GM21786 (cell line): Measurements from ENCODE around the gene MPRIP.
"Not testable (repeated sequence)": the region's sequence is repeated elsewhere in the genome, so short reads cannot be mapped to it uniquely, and the experiment has no call there.

Experiments
- ATAC-seq: cut with Tn5 transposase; IDR thresholded peaks from one replicate; pipeline ENCODE4 v1.9.1; 2021; ENCODE audit not compliant: unreplicated experiment

The MPRIP gene

GRCh38 chr17:17180741-17181525 is 138.7 kb downstream of the MPRIP start:
- ATAC-seq: no peak

DNA sequence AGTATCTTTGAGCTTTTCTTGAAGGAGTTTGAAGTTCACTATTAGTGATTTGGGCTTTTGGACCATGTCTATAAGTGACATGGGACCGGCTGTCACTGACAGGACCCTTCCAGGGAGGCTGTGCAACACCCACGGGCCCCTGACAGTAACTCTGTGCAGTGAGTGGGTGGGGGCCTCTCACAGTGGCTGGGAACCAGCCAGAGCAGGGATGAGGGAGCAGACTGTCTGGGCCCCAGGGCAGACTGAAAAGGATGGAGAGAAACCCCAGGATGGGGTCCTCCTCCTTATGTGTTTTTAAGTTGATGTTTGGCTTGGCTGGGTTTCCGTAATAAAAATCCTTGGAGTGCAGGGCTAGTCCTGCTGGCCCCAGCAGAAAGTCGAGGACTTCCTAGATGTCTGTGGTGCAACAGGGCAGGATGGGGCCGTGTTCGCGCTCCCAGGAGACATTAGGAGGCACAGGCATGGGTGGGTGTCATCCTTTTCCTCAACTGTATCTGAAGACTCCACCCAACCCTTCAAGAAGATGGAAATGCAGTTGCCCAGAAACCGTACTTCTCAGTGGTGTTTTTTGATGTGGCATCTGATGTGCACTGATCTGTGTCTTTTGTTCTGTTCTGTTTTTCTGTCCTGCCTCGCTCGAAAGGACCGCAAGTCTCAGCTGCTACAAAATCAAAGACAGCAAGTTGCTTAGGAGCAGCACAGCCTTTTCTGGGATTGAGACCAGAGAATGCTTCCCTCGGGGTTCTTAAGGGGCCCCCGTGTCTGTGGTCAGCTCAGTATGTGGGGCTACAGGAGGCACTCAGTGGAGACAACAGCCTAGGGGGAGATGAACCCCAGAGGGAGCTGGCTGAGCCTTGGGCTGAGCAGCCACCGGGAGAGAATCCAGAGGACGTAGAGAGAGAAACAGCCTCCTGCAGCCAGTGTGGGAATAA is 139.7 kb downstream of the MPRIP start:
- no peak for ATAC-seq

GRCh38 chr17:17182598-17183136 is 140.4 kb downstream of the MPRIP start:
- no peak for ATAC-seq

DNA sequence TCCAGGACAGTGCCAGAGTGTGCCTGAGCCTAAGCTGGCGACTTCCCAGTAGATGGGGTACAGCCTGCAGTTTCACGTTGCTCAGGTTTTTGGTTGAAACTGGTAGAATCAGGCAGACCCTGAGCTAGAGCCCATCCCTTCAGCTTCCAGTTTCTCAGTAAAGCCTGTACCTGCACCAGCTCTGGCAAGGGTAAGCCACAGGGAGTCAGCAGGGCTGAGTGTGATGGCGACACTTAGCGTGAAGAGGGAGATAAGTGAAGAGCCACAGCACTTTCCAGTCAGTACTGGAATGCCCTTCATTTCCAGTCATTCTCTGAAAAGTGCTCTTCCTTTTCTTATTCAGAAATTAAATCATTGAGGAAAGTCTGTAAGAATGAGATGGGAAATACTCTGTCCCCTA is 141.5 kb downstream of the MPRIP start:
- no peak for ATAC-seq

DNA sequence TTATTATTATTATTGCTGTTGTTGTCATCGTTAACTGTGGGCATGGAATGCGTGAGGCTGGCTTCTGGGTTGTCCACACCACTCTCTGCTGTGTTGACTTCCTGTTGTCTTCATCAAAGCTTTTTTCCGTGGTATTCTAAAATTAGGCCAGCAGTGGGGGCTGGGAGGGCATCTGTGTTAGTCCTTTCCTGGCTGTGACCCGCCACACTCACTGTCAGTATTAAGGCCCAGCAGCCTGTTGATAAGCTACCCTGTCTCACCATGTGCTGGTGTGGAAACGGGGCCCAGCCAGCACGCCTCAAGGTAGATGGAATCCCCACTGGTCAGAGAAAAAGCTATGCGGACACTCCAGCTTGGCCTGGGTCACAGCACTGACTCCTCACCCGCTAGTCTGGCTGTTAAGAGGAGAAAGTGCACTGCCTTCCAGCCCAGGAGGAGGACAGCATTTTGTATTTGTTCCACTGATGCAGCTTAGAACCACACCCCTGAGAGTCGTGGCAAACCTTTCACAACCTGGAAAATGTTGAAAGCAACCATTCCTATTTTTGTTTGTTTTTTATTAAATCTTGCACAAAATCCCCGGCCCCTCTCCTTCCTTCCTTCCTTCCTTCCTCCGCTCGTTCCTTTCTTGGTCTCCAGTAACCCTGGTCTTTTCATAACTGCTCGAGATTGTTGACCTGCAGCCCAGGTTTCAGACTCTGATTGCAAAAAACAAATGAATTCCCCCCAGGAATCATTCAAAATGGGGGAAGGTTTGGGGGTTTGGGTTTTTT is 142.9 kb downstream of the MPRIP start:
- not testable (repeated sequence) for ATAC-seq

GRCh38 chr17:17186051-17186450 is 143.8 kb downstream of the MPRIP start:
- ATAC-seq: no peak

DNA sequence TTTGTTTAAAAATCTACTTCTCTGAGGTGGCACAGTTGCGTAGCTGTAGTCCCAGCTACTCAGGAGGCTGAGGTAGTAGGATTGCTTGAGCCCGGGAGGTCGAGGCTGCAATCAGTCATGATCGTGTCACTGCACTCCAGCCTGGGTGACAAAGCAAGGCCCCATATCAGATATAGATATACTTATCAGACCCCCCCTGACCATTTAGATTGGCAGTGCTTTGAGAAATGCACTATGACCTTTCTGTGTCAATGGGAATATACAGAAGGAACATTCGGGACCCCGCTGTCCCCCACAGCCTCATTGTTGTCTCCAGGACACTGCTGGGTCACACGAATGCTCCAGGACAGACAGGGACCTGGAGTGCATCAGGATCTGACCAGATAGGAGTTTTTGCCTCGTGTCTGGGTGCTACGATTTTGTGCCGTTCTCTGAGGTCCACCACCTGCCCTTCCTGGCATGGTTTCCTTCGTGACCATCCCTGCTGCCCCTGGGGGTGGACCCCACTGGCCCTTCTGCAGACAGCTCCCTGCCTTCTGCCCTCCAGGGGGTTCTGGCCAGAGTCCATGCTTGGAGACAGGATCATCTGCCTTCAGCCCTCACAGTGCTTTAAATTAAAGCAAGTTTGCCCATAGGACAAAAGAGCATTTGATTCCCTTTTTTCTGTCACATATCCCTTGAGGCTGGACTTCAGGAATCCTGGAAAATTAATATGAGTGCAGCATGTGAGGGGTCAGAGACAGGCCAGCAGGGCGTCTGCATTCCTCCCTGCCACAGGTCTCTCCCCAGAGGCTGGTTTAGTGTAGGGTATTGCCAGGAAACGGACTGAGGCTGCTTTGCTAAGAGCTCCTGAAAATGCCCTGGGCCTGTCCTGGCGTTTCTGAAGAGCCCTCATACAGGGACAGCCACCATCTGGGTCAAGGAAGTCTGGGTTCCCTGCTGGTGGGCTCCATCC is 144.6 kb downstream of the MPRIP start:
- no peak for ATAC-seq

DNA sequence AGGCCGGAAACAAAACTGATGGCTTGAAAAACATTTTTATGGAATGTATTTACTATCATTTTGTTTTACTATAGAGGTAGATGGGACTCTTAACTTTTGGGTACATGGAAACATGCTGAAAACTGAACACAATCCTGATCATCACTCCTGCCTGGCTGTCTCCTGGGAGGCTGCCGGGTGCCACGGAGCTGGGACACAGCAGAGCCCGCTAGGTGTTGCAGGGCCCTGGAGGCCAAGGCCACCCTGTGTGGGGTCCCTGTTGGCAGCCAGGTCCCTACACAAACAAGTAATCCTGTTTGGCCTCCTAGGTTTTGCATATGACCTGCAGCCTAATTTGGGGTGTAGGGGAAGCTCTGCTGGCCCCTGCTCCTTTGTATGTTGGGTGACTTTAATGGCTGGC is 146.3 kb downstream of the MPRIP start:
- no peak for ATAC-seq

- ATAC-seq: no peak
These were observed 147.3 kb downstream of the MPRIP start for GRCh38 chr17:17189559-17189958.

DNA sequence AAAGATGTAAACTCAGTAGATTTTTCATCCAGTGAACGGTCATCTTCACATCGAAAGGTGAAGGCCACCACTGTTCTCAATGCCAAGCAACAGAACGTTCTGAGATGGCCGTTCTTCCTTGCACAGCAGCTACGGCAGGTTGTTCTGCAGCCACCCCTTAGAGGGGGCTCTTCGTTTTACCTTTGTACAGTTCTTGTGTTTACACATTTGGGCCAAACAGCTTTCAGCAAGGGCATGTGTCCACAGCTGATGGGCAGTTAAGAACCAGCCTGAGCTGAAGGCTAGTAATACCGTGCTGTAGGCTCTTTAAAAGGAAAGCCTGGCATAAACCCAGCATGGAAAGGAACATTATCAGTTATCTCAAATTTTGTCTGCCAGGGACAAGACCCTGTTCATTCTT is 147.9 kb downstream of the MPRIP start:
- ATAC-seq: no peak

DNA sequence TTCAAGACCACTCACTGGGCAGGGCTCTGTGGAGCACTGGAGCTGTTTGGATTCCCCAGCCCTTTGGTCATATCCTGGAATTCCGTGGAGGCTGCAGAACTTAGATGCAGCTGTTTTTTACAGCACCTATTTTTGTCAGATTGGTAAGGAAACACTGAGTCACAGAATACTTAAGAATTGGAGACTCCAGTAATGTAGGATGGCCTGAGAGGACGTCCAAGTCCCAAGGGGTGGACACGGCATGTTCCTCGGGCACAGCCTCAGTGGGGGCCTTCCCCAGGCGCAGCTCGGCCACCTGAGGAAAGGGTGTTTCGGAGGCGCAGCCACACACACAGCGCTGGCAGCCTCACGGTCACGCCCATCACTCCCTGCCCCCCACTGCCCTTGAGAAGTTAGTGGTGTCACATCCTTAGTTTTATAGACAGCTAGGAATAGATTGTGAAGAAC is 149.1 kb downstream of the MPRIP start:
- no peak for ATAC-seq

- no peak for ATAC-seq
These were observed 149.7 kb downstream of the MPRIP start for GRCh38 chr17:17191961-17192381.

GRCh38 chr17:17195466-17195865 is 153.2 kb downstream of the MPRIP start:
- ATAC-seq: not testable (repeated sequence)

DNA sequence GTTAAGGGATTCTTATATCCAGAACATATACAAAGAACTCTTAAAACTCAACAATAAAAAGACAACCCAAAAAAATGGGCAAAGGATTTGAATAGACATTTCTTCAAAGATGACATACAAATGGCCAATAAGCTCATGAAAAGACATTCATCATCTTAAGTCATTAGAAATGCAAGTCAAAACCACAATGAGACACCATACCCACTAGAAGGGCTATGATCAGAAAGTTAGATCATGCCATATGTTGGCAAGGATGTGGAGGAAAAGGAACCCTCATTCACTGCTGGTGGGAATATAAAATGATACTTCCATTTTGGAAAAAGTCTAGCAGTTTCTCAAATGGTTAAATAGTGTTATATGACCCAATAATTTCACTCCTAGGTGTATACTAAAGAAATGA is 154.5 kb downstream of the MPRIP start:
- ATAC-seq: no peak

DNA sequence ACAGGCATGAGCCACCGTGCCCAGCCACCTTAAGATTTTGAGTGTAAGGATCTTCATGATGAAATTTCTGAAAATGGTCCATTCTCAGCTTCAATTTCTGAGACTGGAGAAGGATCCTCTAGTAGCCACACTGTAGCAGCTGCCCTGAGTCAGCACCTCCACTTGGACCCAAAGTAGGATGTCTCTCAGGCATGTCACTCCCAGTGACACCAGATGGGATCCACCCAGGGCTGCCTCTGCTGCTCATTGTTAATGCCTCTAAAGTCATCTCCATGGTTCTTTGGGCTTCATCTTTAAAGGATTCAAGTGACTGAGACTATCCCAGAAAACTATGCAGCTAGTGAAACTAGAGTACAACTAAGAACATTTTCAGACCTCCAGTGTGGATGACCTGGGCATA is 156.0 kb downstream of the MPRIP start:
- no peak for ATAC-seq

DNA sequence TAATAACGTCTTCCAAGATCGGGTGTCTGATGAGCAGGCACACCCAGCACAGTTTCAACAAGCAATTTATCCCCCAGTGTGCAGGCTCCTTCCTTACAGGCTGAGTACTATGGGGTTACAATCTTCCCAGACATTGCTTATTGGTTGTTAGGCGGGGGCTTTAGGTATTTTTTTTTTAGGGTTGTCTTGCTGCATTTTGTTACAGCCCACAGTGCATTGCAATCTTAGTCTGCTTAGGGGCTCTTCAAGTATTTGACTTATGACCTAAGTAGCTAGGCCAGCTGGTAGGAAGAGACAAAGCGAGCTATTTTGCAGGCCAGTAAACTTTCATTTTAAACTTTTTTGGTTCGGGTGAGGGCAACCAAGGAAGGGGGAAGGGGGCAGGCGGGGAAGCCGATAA is 158.1 kb downstream of the MPRIP start:
- ATAC-seq: no peak

DNA sequence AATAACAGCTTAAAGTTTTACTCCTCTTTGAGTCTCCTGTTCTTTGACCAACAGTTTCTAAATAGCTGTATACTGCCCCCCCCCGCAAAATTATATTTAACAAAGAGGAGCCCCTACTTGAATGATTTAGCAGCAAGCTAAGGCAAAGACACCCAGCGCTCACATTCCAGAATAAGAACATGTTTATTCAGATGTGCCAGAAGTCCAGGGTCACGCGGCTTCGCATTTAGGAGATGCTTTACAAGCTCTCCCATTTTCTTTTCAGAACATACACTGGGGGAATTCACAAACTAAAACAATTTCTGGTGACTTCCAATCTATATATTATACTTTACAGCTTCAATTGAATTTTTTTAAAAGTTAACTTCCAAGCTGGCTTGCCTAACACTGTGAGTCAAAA is 158.6 kb downstream of the MPRIP start:
- ATAC-seq: no peak

DNA sequence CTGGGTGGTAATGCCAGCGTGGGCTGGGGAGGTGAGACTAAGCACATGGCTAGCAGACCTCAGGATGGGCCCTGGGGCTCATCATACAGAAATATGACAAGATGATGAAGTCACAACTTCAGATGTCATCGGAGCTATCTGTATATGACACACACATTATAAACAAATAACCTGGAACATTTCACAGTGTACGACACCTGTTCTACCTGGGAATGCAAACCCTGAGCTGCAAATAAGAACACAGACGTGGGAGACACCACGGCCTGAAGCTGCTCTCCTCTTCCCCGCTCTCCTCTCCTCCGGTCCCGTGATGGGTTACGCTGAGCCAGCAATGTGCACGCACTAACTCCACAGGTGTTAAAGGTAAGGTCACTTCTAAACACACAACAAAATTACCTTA is 159.0 kb downstream of the MPRIP start:
- ATAC-seq: no peak

GRCh38 chr17:17201907-17202306 is 159.7 kb downstream of the MPRIP start:
- ATAC-seq: no peak
